ENCODE results near the gene BANK1.

The BANK1 gene

DNA sequence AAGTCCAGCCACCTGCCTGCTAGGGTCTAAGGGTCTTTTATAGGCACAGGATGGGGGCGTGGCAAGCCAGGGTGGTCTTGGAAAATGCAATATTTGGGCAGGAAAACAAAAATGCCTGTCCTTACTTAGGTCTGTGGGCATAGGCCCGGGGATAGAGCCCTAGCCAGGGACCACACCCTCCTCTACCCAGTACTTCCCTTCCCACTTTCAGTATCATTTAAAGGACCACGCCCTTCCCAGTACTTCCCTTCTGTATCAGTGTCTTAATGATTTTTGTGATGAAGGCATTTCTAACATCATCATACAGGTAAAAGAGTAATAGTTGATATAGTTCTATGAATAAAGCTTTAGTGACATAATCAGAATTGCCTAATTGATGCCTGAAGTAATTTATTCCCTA, 11.4 kb downstream of the BANK1 start:
- DNase-seq (ENCODE audit: low spot score), result no peak
- TF ChIP-seq CTCF (conservative IDR thresholded peaks at IDR 0.05; ENCODE audit: low read depth), result no peak
- CTCF ChIA-PET, result no interaction called here
- POLR2A ChIA-PET (ENCODE audit: low non-redundant PET), result no interaction called here
- H3K27ac ChIP-seq, result no peak overlapping the region

- POLR2A ChIA-PET (ENCODE audit: low non-redundant PET), result no interaction called here
- no peak for TF ChIP-seq CTCF (conservative IDR thresholded peaks at IDR 0.05; ENCODE audit: low read depth)
- H3K27ac ChIP-seq, result no peak overlapping the region
- CTCF ChIA-PET, result no interaction called here
- no peak for DNase-seq (ENCODE audit: low spot score)
Observed at GRCh38 chr4:101806914-101807313, 16.4 kb downstream of the BANK1 start.

DNA sequence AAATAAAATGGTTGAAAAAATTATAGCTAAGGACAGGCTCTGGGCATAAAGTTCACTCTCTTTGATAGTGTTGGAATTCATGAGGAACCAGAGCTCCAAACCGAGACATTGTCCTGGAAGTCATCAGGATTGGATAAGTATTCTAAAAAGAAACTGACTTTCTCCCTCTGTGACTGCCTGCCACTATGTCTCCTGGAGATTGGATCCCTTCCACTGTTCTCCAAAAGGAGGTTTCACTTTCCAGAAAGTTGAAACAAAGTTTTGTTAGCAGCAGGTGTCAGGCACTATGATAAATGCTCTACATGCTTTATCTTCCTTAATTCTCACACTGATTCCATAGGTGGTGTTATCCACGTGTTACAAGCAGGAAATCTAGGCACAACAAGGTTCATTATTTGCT, 16.8 kb downstream of the BANK1 start:
- POLR2A ChIA-PET (ENCODE audit: low non-redundant PET), result no interaction called here
- CTCF ChIA-PET, result no interaction called here
- DNase-seq (ENCODE audit: low spot score), result no peak

DNA sequence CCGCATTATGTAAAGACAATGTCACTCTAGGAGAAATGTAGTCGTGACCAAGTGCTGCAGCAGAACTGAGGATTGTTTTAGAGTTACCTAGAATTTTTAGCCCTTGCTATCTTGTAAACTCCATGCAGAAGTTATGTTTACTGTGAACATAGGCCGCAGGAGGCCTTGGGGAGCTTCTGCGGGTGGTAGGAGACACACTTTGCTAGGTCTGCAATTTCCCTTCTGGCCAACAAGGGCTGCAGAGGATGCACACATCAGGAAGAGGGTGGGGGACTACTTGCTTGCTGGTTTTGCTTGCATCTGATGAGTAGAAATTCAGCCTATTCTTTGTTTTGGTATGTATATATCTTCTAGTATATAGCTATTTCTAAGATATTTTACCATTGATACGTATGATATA, 23.1 kb downstream of the BANK1 start:
- POLR2A ChIA-PET (ENCODE audit: low non-redundant PET), result no interaction called here
- no peak for DNase-seq (ENCODE audit: low spot score)
- no peak for TF ChIP-seq CTCF (conservative IDR thresholded peaks at IDR 0.05; ENCODE audit: low read depth)
- no peak overlapping the region for H3K27ac ChIP-seq
- CTCF ChIA-PET, result no interaction called here

More for the DNA sequence above, 16.8 kb downstream of the BANK1 start:
- no peak overlapping the region for H3K27ac ChIP-seq
- TF ChIP-seq CTCF (conservative IDR thresholded peaks at IDR 0.05; ENCODE audit: low read depth), result no peak

DNA sequence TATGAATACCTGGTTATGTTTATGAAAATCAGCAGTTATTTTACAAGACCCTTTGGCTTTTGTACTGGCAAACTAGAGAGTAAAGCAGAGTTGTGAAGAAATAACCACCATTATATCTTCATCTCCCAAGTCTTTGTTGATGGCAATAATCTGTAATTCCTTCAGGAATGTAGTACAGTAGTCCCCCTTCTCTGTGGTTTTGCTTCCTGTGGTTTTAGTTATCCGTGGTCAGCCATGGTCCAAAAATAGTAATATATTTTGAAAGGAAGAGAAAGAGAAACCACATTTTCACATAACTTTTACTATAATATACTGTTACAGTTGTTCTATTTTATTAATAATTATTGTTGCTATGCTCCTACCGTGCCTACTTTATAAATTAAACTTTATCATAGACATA, 27.8 kb downstream of the BANK1 start:
- DNase-seq (ENCODE audit: low spot score), result no peak
- ChIA-PET POLR2A (ENCODE audit: low non-redundant PET) (no interaction called here), CTCF (no interaction called here)
- no peak overlapping the region for H3K27ac ChIP-seq
- no peak for TF ChIP-seq CTCF (conservative IDR thresholded peaks at IDR 0.05; ENCODE audit: low read depth)

DNA sequence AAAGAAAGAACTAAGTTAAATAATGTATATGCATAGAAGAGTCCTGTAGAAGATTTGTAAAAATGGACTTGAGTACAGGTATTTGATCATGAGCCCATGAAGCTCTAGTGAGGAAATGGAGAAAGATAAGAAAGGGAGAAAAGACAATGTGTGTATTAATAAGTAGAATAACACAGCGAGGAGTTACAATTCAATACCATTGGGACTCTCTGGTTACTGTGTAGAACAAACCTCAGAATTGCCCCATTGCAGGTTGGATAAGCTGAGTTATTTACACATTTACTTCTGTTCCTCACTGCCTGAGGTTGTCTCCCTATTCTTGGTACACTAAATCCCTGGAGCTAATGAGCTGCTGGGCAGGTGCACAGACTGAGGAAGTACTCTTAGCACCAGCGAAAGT, 33.3 kb downstream of the BANK1 start:
- POLR2A ChIA-PET (ENCODE audit: low non-redundant PET), result no interaction called here
- H3K27ac ChIP-seq, result no peak overlapping the region
- no peak for TF ChIP-seq CTCF (conservative IDR thresholded peaks at IDR 0.05; ENCODE audit: low read depth)
- no peak for DNase-seq (ENCODE audit: low spot score)
- CTCF ChIA-PET, result interaction anchor here (0.8 kb wide), 1 partner anchor 1584 kb away, joined by 4 read pairs; no protein-coding TSS in a partner anchor

GRCh38 chr4:101824500-101824899, 34.0 kb downstream of the BANK1 start:
- ChIA-PET POLR2A (ENCODE audit: low non-redundant PET) (no interaction called here), CTCF (no interaction called here)
- H3K27ac ChIP-seq, result no peak overlapping the region
- DNase-seq (ENCODE audit: low spot score), result no peak
- no peak for TF ChIP-seq CTCF (conservative IDR thresholded peaks at IDR 0.05; ENCODE audit: low read depth)
